ENCODE data around the gene COA6. TPM values are rescaled to one million over a fixed set of nuclear protein-coding genes. Genes with fewer than 3 reads are reported as not detected.
A peak's percentile ranks its signal among the peaks of the same experiment; 100 is the strongest.
"Not testable (repeated sequence)": the region's sequence is repeated elsewhere in the genome, so short reads cannot be mapped to it uniquely, and the experiment has no call there.

COA6 gene
- total RNA-seq, 1 donor from 2014 or later: 14.6 TPM

GRCh38 chr1:234369784-234370183 is 3.5 kb upstream of the COA6 start:
- H3K27ac Mint-ChIP-seq (ENCODE audit: unreplicated experiment): no peak overlapping the region
- no peaks in the 10 kb centered on the region for H3K27me3 Mint-ChIP-seq (ENCODE audit: unreplicated experiment)
- no peak for TF ChIP-seq CTCF (IDR thresholded peaks at IDR 0.05; ENCODE audit: partially characterized antibody, unreplicated experiment)
- H3K4me1 Mint-ChIP-seq (ENCODE audit: low read depth, unreplicated experiment): peaks cover 9% of the 10 kb centered on the region
- peaks cover 3% of the 10 kb centered on the region for H3K9me3 Mint-ChIP-seq (ENCODE audit: unreplicated experiment)
- H3K4me3 Mint-ChIP-seq (ENCODE audit: unreplicated experiment): no peak overlapping the region
- H3K36me3 Mint-ChIP-seq (ENCODE audit: unreplicated experiment): no peaks in the 10 kb centered on the region
- DNase-seq: no peak

GRCh38 chr1:234371414-234371813 is 1.8 kb upstream of the COA6 start:
- H3K4me1 Mint-ChIP-seq (ENCODE audit: low read depth, unreplicated experiment): peaks cover 9% of the 10 kb centered on the region

GRCh38 chr1:234372011-234372757 is 1.1 kb upstream of the COA6 start:
- Mint-ChIP-seq H3K36me3 (ENCODE audit: unreplicated experiment) (peaks cover 5% of the 10 kb centered on the region), H3K4me1 (ENCODE audit: low read depth, unreplicated experiment) (peaks cover 9% of the 10 kb centered on the region), H3K27me3 (ENCODE audit: unreplicated experiment) (no peaks in the 10 kb centered on the region), H3K27ac (ENCODE audit: unreplicated experiment) (peak overlapping the region; percentile 96), H3K4me3 (ENCODE audit: unreplicated experiment) (peak overlapping the region; percentile 97), H3K9me3 (ENCODE audit: unreplicated experiment) (peaks cover 3% of the 10 kb centered on the region)
- no peak for TF ChIP-seq CTCF (IDR thresholded peaks at IDR 0.05; ENCODE audit: partially characterized antibody, unreplicated experiment)
- no peak for DNase-seq

More at GRCh38 chr1:234371414-234371813, 1.8 kb upstream of the COA6 start:
- no peak overlapping the region for H3K27ac Mint-ChIP-seq (ENCODE audit: unreplicated experiment)
- no peak for TF ChIP-seq CTCF (IDR thresholded peaks at IDR 0.05; ENCODE audit: partially characterized antibody, unreplicated experiment)
- peaks cover 3% of the 10 kb centered on the region for H3K9me3 Mint-ChIP-seq (ENCODE audit: unreplicated experiment)
- no peak for DNase-seq
- H3K36me3 Mint-ChIP-seq (ENCODE audit: unreplicated experiment): peaks cover 5% of the 10 kb centered on the region
- H3K27me3 Mint-ChIP-seq (ENCODE audit: unreplicated experiment): no peaks in the 10 kb centered on the region
- no peak overlapping the region for H3K4me3 Mint-ChIP-seq (ENCODE audit: unreplicated experiment)

GRCh38 chr1:234373959-234374254 is 651 bp downstream of the COA6 start:
- Mint-ChIP-seq H3K4me1 (ENCODE audit: low read depth, unreplicated experiment) (peaks cover 9% of the 10 kb centered on the region), H3K27ac (ENCODE audit: unreplicated experiment) (peak overlapping the region; percentile 96), H3K4me3 (ENCODE audit: unreplicated experiment) (peak overlapping the region; percentile 97), H3K27me3 (ENCODE audit: unreplicated experiment) (no peaks in the 10 kb centered on the region), H3K9me3 (ENCODE audit: unreplicated experiment) (peaks cover 3% of the 10 kb centered on the region), H3K36me3 (ENCODE audit: unreplicated experiment) (peaks cover 8% of the 10 kb centered on the region)
- TF ChIP-seq CTCF (IDR thresholded peaks at IDR 0.05; ENCODE audit: partially characterized antibody, unreplicated experiment): no peak
- no peak for DNase-seq

- Mint-ChIP-seq H3K36me3 (ENCODE audit: unreplicated experiment) (peaks cover 14% of the 10 kb centered on the region), H3K9me3 (ENCODE audit: unreplicated experiment) (peaks cover 3% of the 10 kb centered on the region), H3K4me1 (ENCODE audit: low read depth, unreplicated experiment) (peaks cover 9% of the 10 kb centered on the region), H3K4me3 (ENCODE audit: unreplicated experiment) (no peak overlapping the region), H3K27me3 (ENCODE audit: unreplicated experiment) (no peaks in the 10 kb centered on the region), H3K27ac (ENCODE audit: unreplicated experiment) (no peak overlapping the region)
- no peak for DNase-seq
- TF ChIP-seq CTCF (IDR thresholded peaks at IDR 0.05; ENCODE audit: partially characterized antibody, unreplicated experiment): no peak
Observed at GRCh38 chr1:234375672-234376071, 2.4 kb downstream of the COA6 start.

GRCh38 chr1:234379591-234380109 is 6.4 kb downstream of the COA6 start:
- peaks cover 21% of the 10 kb centered on the region for H3K36me3 Mint-ChIP-seq (ENCODE audit: unreplicated experiment)
- H3K9me3 Mint-ChIP-seq (ENCODE audit: unreplicated experiment); H3K27me3 Mint-ChIP-seq (ENCODE audit: unreplicated experiment); H3K4me3 Mint-ChIP-seq (ENCODE audit: unreplicated experiment); DNase-seq; H3K27ac Mint-ChIP-seq (ENCODE audit: unreplicated experiment); H3K4me1 Mint-ChIP-seq (ENCODE audit: low read depth, unreplicated experiment): not testable (repeated sequence)

All from glutamatergic neuron (in vitro differentiated cells).